SK-N-SH treated with all-trans-retinoic acid at 6 μM for 48 hours (cell line): ENCODE data around the gene CNNM3.

Experiments
- SNAI2 ChIP-seq: fragments of 250-450 bp; sonication (Bioruptor Pico); IDR thresholded peaks from 2 replicates; pipeline ENCODE4 v1.5.0; 2020; ENCODE audit warnings: mild to moderate bottlenecking, moderate library complexity
- TOX ChIP-seq: fragments of 250-450 bp; sonication (Bioruptor Pico); IDR thresholded peaks from 2 replicates; pipeline ENCODE4 v1.8.0; 2021; ENCODE audit warnings: mild to moderate bottlenecking, moderate library complexity, borderline replicate concordance

DNA sequence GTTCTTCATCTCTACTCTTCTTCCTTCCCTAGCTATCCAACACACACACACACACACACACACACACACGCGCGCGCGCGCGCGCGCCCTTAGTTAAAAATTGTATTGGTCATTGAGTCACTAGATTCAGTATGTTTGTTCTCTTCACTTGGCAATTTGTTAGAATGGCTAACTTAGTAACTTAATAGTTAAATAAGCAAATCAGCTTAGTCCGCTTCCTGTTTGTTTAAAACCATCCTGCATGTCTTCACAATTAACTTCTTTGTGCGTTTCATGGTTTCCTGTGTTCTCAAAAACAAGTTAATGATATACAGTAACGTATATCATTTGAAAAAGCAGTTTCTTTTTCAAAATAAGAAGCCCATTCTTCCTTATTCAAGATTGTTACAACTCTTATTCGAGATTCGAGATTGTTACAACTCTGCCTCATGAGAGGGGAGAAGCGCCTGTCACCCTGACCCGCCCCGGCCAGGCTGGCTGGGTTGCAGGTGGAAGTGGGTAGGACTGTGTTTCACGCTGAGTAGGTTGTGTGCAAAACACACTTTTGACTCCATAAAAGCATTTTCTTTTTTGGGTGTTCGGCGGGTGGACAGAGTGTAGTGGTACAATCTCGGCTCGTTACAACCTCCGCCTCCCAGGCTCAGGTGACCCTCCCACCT lies 9.5 kb upstream of the CNNM3 start:
- TF ChIP-seq TOX (CRISPR knock-in tag), result no peak
- no peak for TF ChIP-seq SNAI2 (CRISPR knock-in tag)
